ENCODE measurements around the gene CTDNEP1.

GRCh38 chr17:7220593-7221277 is 30.8 kb downstream of the CTDNEP1 start:
- TF ChIP-seq YY1 (IDR thresholded peaks at IDR 0.05; ENCODE audit: insufficient read depth, insufficient read length) = no peak
- no peak for TF ChIP-seq SUZ12 (IDR thresholded peaks at IDR 0.05; ENCODE audit: extremely low read depth, insufficient read depth, insufficient read length)
